CD14-positive monocyte (primary cell): ENCODE results near the gene ROBO2. TPM values are rescaled to one million over a fixed set of nuclear protein-coding genes. Genes with fewer than 3 reads are reported as not detected.

Experiments used
- DNase-seq, 3 donors: peaks; one replicate each; pipeline ENCODE4 v3.0.0-alpha.2; 2011 to 2022
- H2AFZ ChIP-seq: 2 replicates; pipeline ENCODE4 v1.6.0; 2012; ENCODE audit warnings: mild to moderate bottlenecking, low read depth, low read length, inconsistent platforms; ENCODE audit not compliant: insufficient read depth, poor library complexity, severe bottlenecking
- H3K27ac ChIP-seq, 2 donors: 1 replicate in 1 of 2; 2 replicates in 1 of 2; pipeline ENCODE4 v1.5.1; 2012 to 2013; ENCODE audit warnings: low read length in 2 of 2, control low read depth in 1 of 2, inconsistent platforms in 1 of 2, low read depth in 1 of 2, mild to moderate bottlenecking in 1 of 2
- H3K27me3 ChIP-seq, 2 donors: one replicate each; pipeline versions ENCODE4 v1.6.0 to v1.6.1; 2011 to 2013; ENCODE audit warnings: low read length in 2 of 2; ENCODE audit not compliant: control insufficient read depth in 2 of 2, insufficient read depth in 2 of 2
- H3K36me3 ChIP-seq, 2 donors: replicated peaks in 1 of 2; 1 replicate in 1 of 2; 2 replicates in 1 of 2; pipeline versions ENCODE4 v1.5.1 to v1.6.1; 2012 to 2013; ENCODE audit warnings: low read length in 2 of 2, control low read depth in 1 of 2, inconsistent platforms in 1 of 2, mild to moderate bottlenecking in 1 of 2; ENCODE audit not compliant: insufficient read depth in 2 of 2, control insufficient read depth in 1 of 2
- H3K4me1 ChIP-seq, 2 donors: 1 replicate in 1 of 2; 2 replicates in 1 of 2; pipeline versions ENCODE4 v1.5.1 to v1.6.1; 2012 to 2013; ENCODE audit warnings: low read length in 2 of 2, control low read depth in 1 of 2, inconsistent platforms in 1 of 2, mild to moderate bottlenecking in 1 of 2, moderate library complexity in 1 of 2; ENCODE audit not compliant: insufficient read depth in 2 of 2, control insufficient read depth in 1 of 2
- H3K4me2 ChIP-seq: replicated peaks from 2 replicates; pipeline ENCODE3; 2012; ENCODE audit warnings: low read length, moderate library complexity, mild to moderate bottlenecking; ENCODE audit not compliant: poor library complexity, severe bottlenecking; ENCODE audit errors: extremely low read depth
- H3K4me3 ChIP-seq, 3 experiments: fragments of 200-600 bp in 1 of 3; sonication (generic) in 1 of 3; replicated peaks in 1 of 3; 1 replicate in 2 of 3; 2 replicates in 1 of 3; pipeline ENCODE4 v1.5.1; 2011 to 2013; ENCODE audit warnings: low read length in 3 of 3, mild to moderate bottlenecking in 3 of 3, control low read depth in 2 of 3, low read depth in 2 of 3, inconsistent platforms in 1 of 3, moderate library complexity in 1 of 3
- H3K79me2 ChIP-seq: 2 replicates; pipeline ENCODE4 v1.6.0; 2012; ENCODE audit warnings: mild to moderate bottlenecking, control low read depth, inconsistent platforms, low read length, moderate library complexity; ENCODE audit not compliant: insufficient read depth
- H3K9ac ChIP-seq: 2 replicates; pipeline ENCODE4 v1.6.0; 2017; ENCODE audit warnings: low read length, mild to moderate bottlenecking; ENCODE audit not compliant: insufficient read depth, poor library complexity, severe bottlenecking
- H3K9me3 ChIP-seq, 2 donors: replicated peaks in 1 of 2; 1 replicate in 1 of 2; 2 replicates in 1 of 2; pipeline versions ENCODE4 v1.5.1 to v1.6.1; 2012 to 2013; ENCODE audit warnings: low read length in 2 of 2, control low read depth in 1 of 2; ENCODE audit not compliant: control insufficient read depth in 1 of 2, insufficient read depth in 1 of 2
- H4K20me1 ChIP-seq: 2 replicates; pipeline ENCODE4 v1.6.0; 2012; ENCODE audit warnings: mild to moderate bottlenecking, low read length, control low read depth, moderate library complexity; ENCODE audit not compliant: insufficient read depth
- H3K27ac Mint-ChIP-seq, 7 donors: one replicate each; pipeline ENCODE4 v1.8.0; 2020; ENCODE audit warnings: mild to moderate bottlenecking in 7 of 7, mixed read lengths in 7 of 7, moderate library complexity in 6 of 7, inconsistent platforms in 2 of 7
- H3K27me3 Mint-ChIP-seq, 3 donors: one replicate each; pipeline ENCODE4 v1.8.0; 2021 to 2022; ENCODE audit warnings: low read depth in 3 of 3, mild to moderate bottlenecking in 3 of 3, mixed read lengths in 3 of 3, moderate library complexity in 3 of 3, inconsistent platforms in 1 of 3
- H3K36me3 Mint-ChIP-seq, 2 donors: one replicate each; pipeline ENCODE4 v1.8.0; 2020; ENCODE audit warnings: mixed read lengths in 2 of 2, inconsistent platforms in 1 of 2, mild to moderate bottlenecking in 1 of 2
- H3K4me1 Mint-ChIP-seq: one replicate; pipeline ENCODE4 v1.8.0; 2020; ENCODE audit warnings: mild to moderate bottlenecking, mixed read lengths
- H3K4me3 Mint-ChIP-seq, 2 donors: one replicate each; pipeline ENCODE4 v1.8.0; 2020; ENCODE audit warnings: mild to moderate bottlenecking in 2 of 2, mixed read lengths in 2 of 2, moderate library complexity in 1 of 2
- H3K9me3 Mint-ChIP-seq, 7 donors: one replicate each; pipeline ENCODE4 v1.8.0; 2020 to 2022; ENCODE audit warnings: mixed read lengths in 7 of 7, mild to moderate bottlenecking in 6 of 7, moderate library complexity in 6 of 7, inconsistent platforms in 2 of 7
- CTCF ChIP-seq: fragments of 200-600 bp; IDR thresholded peaks from one replicate; pipeline ENCODE4 v1.8.0; 2022; ENCODE audit warnings: antibody characterized with exemption, mild to moderate bottlenecking
- WGBS: methylation state at CpG from one replicate; pipeline ENCODE4 v1.1.5; 2013; ENCODE audit warnings: missing lambda C conversion rate; ENCODE audit not compliant: insufficient coverage; 5-methylcytosine and 5-hydroxymethylcytosine counted together
- intact Hi-C, 2 donors: fragments of 100-400 bp; cut with micrococcal nuclease; formaldehyde crosslinking; loops; one replicate each; pipeline versions ENCODE4 v1.15.0 to v1.15.1; 2023
- polyA plus RNA-seq, 3 donors: library from polyadenylated mRNA; depleted of rRNA in 1 of 3; unstranded in 2 of 3; stranded (reverse) in 1 of 3; fragments of 300-500 nt in 2 of 3; fragments of >200 nt in 1 of 3; fragmentation: Illumina TruSeq in 2 of 3; gene quantifications; 1 replicate in 2 of 3; 2 replicates in 1 of 3; pipeline ENCODE4 v1.2.3, GENCODE V29; 2012 to 2021

Gene ROBO2
- polyA plus RNA-seq, 3 donors, result not detected

DNA sequence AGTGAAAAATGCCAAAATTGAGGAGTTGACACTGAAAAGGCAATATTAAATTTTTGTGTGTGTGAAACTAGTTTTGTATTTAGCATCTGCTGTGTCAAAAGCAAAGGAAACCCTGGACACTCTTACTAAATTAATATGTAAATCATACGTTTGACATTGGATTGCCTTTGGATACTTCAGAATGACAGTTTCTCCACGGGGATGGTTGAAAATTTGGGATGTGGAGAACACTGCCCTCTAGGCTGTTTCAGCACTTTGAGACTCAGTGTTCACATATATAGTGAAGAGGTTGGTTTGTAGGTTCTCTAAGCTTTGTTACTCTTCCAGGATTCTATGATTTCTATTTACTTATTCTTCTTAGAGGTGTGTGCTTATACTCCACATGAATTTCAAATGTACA is 3.0 kb downstream of the ROBO2 start:
- Histone ChIP-seq H4K20me1 (no peaks in the 10 kb centered on the region), H3K4me3 (no peak overlapping the region), H3K4me1 (no peaks in the 10 kb centered on the region), H3K79me2 (no peaks in the 10 kb centered on the region), H2AFZ (no peak overlapping the region), H3K4me2 (no peak overlapping the region), H3K27ac (no peak overlapping the region), H3K9ac (no peak overlapping the region), H3K9me3 (peaks cover 0 to 9% of the 10 kb centered on the region in 2 donors), H3K36me3 (no peaks in the 10 kb centered on the region), H3K27me3 (peaks cover 33 to 41% of the 10 kb centered on the region in 2 donors)
- no peak for TF ChIP-seq CTCF
- no peak overlapping the region for H3K27ac Mint-ChIP-seq
- H3K4me3 Mint-ChIP-seq, result no peak overlapping the region
- H3K4me1 Mint-ChIP-seq, result no peaks in the 10 kb centered on the region
- DNase-seq, result no peak
- H3K27me3 Mint-ChIP-seq, result peaks cover 35 to 41% (median 37%) of the 10 kb centered on the region in 3 donors
- no peaks in the 10 kb centered on the region for H3K36me3 Mint-ChIP-seq
- no CpG with 5 or more reads among the region's 2 CpGs for WGBS
- peaks cover 0 to 6% (median 2%) of the 10 kb centered on the region in 7 donors for H3K9me3 Mint-ChIP-seq
- intact Hi-C loops, result no loop called here

DNA sequence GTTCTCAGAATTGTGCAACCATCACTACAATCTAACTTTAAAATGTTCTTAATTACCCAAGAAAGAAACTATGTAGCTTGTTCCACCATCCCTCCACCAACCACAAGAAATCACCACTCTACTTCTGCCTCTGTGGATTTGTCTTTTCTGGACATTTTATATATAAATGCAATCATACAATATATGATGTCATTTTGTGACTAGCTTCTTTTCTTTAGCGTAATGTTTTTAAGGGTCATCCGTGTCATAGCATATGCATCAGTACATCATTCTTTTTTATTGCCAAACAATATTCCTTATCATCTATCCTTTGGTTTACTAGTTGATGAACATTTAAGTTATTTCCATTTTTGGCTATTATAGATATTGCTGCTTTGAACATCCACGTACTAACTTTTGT is 5.8 kb downstream of the ROBO2 start:
- WGBS, result no CpG with 5 or more reads among the region's 3 CpGs
- H3K27me3 ChIP-seq, result peaks cover 12 to 15% of the 10 kb centered on the region in 2 donors
- H3K9ac ChIP-seq, result no peak overlapping the region
- TF ChIP-seq CTCF, result no peak
- H2AFZ ChIP-seq, result no peak overlapping the region
- H3K4me2 ChIP-seq, result no peak overlapping the region
- Mint-ChIP-seq H3K4me3 (no peak overlapping the region), H3K27ac (no peak overlapping the region), H3K36me3 (no peaks in the 10 kb centered on the region), H3K27me3 (peaks cover 13 to 16% (median 14%) of the 10 kb centered on the region in 3 donors), H3K9me3 (peaks cover 0 to 1% (median 0%) of the 10 kb centered on the region in 7 donors), H3K4me1 (no peaks in the 10 kb centered on the region)
- no peaks in the 10 kb centered on the region for H3K4me1 ChIP-seq
- no peak overlapping the region for H3K4me3 ChIP-seq
- intact Hi-C loops, result no loop called here
- H3K36me3 ChIP-seq, result no peaks in the 10 kb centered on the region
- H3K9me3 ChIP-seq, result no peaks in the 10 kb centered on the region
- H4K20me1 ChIP-seq, result no peaks in the 10 kb centered on the region
- no peak for DNase-seq
- H3K27ac ChIP-seq, result no peak overlapping the region
- no peaks in the 10 kb centered on the region for H3K79me2 ChIP-seq
